Esophagus mucosa (tissue), 1 donor: ENCODE measurements around the gene BRF1. TPM values are rescaled to one million over a fixed set of nuclear protein-coding genes. Genes with fewer than 3 reads are reported as not detected.
"Not testable (repeated sequence)": the region's sequence is repeated elsewhere in the genome, so short reads cannot be mapped to it uniquely, and the experiment has no call there.

ENCODE experiments used
- ATAC-seq: fragments of 200-7000 bp; cut with Tn5 transposase; one replicate; pipeline ENCODE4 v1.9.1; 2020
- total RNA-seq: library from RNA; stranded (reverse); gene quantifications from one replicate; pipeline ENCODE4 v1.2.4, GENCODE V29; 2023
- donor health status: DM: yes; HTN: yes; CAD: no.

BRF1 gene, protein sequence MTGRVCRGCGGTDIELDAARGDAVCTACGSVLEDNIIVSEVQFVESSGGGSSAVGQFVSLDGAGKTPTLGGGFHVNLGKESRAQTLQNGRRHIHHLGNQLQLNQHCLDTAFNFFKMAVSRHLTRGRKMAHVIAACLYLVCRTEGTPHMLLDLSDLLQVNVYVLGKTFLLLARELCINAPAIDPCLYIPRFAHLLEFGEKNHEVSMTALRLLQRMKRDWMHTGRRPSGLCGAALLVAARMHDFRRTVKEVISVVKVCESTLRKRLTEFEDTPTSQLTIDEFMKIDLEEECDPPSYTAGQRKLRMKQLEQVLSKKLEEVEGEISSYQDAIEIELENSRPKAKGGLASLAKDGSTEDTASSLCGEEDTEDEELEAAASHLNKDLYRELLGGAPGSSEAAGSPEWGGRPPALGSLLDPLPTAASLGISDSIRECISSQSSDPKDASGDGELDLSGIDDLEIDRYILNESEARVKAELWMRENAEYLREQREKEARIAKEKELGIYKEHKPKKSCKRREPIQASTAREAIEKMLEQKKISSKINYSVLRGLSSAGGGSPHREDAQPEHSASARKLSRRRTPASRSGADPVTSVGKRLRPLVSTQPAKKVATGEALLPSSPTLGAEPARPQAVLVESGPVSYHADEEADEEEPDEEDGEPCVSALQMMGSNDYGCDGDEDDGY
- total RNA-seq, result 11.7 TPM

DNA sequence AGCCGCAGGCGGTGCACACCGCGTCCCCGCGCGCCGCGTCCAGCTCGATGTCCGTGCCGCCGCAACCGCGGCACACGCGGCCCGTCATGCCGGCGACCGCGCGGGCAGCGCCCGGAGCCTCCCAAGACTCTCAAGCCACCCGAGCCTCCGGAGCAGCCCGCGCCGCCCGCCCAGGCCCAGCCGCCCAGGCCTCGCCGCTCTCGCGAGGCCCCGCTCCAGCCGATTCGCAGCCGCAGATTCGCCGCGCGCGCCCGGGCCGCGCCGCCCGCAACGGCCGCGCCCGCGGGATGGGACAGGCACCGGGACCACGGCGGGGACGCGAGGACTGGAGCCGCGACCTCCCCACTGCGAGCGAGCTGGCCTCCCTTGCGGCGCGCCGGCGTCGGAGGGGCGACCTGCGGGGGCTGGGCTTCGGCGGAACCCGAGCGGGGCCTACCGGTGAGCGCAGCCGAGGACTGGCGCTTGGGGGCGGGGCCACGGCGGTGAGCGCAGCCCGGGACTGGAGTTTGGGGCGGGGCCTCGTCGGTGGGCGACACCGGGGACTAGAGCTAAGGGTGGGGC is at the start of gene BRF1:
Gene BRF1, minus strand, starts transcription at position 460 of the 561 bp plus-strand sequence. Its CDS starts 372 bp downstream, at position 88.
- peak; percentile 91 for ATAC-seq

DNA sequence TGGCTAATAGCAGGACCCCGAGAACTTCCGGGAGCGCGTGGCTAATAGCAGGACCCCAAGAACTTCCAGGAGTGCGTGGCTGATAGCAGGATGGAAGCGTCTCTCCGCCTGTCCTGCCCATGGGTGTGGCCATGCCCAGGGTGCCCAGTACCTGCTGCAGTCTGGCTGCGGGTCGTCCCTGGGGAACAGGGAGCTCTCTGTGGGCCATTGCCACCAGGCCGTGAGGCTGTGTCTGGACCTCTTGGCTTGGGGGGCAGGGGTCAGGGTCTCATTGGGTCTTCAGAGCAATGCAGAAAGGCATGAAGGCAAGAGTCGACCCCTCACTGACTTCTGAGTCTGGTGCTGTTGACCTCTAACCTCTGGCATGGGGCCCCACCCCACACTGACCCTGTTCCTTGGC is 49.2 kb upstream of the BRF1 start:
- no peak for ATAC-seq

DNA sequence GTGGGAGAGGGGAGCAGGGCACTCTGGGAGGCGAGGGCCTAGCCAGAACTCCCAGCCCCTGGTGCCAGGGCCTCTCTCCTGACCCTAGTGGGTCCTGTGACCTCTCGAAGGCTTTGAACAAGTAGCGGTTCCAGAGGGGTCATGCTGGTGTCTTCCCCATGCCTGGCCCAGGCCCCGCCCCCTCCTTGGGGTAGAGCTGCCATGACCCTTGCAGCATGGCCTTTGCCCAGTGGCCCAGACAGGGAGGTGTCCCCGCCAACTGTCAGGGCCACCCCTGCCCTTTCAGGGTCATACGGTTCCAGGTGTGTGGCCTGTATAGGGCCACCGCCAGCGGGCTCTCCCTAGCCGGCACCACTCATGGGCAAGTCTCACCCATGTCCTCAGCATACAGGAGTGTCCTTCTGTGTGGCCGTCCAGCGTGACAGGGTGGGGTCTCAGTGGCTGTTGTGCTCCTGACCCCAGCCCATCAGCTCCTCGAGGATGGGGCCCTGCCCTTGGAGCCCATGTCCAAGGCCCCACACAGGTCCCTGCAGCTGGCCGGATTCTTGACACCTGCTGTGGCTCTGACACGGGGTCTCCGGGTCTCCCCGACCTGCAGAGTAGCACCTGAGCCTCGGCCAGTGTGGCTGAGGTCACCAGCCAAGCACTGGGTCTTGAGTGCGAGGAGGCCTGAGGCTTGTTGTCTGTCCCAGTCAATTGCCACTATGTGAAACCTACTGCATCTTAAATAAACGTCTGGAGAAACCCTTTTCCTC is 48.3 kb upstream of the BRF1 start:
- ATAC-seq, result no peak

DNA sequence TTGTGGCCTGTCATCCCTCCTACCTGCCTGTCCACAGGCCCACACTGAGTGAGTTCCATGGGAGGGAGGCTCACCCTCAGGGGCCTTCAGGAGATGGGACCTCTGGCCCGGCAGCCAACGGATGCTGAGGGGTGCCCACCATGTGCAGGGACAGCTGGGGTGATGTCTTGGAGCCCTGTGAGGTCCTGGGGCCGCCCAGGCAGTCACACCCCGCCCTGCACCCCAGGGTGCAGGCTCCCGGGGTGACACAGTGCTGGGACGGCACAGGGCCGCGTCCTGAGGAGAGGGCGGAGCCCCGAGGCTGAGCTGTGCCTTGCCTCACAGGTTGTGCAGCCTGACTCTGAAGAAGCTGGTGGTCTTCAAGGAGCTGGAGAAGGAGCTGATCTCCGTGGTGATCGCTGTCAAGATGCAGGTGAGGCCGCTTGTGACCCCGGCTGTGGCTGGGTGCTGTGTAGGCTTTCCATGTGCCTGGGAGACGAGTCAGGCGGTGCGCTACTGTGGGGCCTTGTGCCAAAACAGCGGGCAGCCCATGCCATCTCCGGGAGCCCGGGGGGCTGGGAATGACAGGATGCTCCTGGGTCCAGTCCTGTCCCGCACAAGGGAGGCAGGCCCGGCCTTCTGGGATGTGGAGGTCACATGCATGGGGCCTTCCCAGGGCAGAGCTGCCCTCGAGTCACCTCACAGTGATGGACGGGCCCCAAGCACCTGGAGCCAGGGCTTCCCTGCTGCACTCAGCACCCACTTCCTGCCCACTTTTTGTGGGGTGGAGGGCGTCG is 47.6 kb upstream of the BRF1 start:
- ATAC-seq, result peak; percentile 64

DNA sequence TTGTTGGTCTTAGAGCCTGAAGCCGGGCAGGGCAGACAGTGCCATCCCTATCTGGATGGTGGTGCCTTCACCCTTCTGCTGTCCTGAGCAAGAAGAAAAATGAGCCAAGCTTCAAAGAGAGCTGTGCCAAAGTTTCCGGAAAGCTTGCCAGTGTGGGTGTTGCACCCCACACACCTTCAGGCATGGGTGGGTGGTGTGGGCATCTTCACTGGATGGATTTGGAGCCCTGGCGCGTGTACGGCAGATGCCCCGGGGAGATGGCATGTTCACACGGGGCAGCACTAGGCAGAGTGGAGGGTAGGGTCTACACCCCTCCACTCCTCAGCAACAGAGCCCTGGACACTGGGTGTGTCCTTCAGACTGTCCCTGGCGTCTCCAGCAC is 46.8 kb upstream of the BRF1 start:
- ATAC-seq, result no peak

DNA sequence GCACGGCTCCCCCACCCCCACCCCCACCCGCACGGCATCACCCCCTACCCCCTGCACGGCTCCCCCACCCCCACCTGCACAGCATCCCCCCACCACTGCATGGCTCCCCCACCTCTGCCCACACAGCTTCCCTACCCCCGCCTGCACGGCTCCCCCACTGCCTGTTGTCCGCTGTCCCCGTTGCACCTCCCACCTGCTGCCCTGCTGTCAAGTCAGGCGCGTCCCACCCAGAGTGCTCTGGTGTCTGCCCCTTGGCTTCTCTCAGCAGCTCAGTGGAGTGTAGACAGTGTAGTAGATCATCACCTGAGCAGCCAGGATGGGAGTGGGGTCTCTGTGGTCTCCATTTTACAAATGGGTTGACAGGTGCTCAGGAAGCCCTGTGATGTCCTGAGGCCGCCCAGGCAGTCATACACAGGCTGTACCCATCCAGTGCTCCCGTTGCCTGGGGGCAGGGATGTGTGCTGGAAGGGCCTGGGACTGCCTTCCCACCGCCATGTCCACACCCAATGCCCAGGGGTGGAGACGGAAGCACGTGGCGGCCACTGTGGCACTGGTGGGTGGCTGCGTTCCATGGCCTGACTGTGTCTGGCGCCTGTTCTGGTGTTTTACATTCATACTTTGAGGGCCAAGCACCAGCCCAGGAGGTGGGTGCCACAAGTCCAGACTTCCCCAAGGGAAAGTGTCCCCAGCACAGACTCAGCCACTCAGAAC is 46.2 kb upstream of the BRF1 start:
- no peak for ATAC-seq

DNA sequence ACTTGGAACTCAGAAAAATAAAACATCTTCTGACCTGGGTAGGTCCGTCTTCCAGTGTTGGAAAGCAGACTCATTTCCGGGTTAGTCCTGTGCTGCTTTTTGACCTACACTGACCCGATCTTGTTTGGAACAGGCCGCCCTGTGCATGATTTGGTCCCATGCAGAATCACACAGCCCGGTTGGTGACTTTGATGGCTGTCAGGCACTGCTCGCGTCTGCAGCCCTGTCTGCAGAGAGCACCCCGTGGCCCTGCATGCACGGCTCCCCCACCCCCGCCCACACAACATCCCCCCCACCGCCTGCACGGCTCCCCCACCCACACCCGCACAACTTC is 45.4 kb upstream of the BRF1 start:
- no peak for ATAC-seq

DNA sequence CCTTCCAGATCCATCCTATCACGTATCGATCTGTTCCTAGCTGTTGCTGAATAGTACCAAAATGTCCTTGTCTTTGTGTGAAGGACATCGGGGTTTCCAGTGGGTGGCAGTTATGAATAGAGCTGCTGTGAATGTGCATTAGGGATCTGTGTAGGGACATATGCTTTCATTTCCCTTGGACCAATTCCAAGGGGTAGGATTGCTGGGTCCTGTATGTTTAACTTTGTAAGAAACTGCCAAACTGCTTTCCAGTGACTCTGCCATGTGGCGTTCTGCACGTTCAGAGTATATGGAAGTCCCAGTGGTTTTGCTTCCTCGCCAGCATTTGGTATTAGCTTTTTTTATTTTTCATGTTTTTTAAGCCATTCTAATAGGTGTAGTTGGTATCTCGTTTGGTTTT is 42.4 kb upstream of the BRF1 start:
- no peak for ATAC-seq

DNA sequence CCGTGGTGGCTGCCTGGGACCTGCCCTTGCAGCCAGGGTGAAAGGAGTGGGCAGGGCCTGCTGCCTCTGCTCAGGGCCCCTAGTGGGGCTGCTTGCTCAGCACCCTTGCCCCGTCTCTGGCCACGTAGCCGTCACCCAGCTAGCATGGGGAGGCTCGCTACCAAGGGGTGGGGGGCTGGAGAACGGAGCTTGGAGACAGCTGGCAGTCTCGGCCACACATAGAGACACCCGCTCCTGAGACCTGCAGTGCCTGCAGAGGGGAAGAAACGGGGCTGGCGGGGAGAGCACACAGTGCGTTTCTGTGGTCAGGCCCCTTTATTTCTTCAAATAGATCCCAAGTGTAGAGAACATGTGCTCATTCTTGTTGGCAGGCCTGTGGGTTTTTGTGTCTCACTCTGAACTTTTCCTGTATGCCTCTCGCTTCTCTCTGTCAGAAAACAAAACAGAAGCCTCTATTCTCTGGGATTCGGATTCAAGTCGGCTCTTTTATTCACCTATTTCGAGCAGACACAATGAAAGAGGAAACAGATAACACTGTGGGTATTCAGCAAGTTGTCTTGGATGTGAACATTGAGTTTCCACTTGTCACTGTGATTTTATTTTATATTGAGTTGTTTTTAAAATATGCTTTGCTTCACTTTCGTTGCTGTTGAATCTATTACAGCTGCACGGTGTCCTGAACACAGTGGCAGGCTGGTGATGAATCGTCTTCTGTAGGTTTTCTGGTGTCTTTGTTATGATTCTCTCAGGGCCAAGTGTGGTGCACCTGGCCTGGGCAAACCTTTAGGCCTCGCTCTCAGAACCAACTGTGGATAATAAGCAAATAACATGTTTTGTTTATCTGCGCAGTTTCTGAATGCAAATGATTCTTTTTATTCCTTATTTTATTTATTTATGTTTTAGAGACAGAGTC is 40.3 kb upstream of the BRF1 start:
- ATAC-seq, result peak; percentile 6

DNA sequence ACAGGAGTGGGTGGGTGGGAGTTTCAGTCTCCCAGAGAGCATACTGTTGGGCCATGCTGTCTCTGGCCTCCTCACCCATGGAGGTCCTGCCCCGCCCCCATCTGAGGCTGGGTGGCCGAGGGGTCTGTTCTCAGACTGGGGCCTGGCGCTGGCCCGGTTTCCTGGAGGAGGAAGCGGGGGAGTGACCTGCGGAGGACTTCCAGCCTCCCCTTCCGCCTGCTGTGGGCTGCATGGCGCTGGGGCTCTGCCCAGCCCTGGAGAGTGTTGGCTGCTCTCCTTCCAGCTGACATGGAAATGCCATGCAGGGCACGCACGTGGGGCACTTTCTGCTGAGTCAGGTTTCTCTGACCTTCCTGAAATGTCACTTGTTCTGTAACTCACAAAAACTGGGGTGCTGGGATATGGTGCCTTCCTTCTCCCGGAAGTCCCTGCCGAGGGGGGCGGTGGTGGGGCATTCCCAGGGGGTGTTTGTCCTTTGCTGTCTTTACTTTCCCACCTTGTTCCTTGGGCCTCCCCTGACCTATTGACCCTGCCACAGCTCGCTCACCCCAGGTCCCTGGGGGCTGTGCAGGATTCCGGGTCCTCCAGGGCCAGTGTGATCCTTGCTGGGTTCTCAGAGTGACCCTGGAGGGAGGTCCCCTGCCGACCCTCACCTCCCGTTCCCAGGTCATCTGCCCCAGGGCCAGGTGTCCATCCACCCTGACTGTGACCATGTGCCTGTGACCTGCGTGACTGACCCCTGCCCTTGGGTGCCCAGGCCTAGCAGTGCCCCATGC is 37.4 kb upstream of the BRF1 start:
- peak; percentile 22 for ATAC-seq

DNA sequence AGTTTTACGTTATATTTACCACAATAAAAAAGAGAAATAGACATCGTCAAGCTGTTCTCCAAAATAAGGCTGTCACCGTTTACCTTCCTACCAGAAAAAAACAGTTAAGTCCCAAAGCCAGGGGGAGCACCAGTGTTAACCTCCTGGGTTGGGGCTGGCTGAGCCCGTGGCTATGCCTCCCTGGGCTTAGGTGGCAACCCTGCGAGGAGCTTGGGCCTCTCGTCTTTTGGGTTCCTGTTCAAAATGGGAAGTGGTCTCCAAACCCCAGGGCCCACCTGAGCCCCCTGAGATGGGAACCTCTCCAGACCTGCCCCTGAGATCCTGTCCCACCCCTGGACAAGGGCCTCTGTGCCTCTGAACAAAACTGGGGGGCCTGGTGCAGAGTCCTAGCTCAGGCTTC is 36.6 kb upstream of the BRF1 start:
- no peak for ATAC-seq

DNA sequence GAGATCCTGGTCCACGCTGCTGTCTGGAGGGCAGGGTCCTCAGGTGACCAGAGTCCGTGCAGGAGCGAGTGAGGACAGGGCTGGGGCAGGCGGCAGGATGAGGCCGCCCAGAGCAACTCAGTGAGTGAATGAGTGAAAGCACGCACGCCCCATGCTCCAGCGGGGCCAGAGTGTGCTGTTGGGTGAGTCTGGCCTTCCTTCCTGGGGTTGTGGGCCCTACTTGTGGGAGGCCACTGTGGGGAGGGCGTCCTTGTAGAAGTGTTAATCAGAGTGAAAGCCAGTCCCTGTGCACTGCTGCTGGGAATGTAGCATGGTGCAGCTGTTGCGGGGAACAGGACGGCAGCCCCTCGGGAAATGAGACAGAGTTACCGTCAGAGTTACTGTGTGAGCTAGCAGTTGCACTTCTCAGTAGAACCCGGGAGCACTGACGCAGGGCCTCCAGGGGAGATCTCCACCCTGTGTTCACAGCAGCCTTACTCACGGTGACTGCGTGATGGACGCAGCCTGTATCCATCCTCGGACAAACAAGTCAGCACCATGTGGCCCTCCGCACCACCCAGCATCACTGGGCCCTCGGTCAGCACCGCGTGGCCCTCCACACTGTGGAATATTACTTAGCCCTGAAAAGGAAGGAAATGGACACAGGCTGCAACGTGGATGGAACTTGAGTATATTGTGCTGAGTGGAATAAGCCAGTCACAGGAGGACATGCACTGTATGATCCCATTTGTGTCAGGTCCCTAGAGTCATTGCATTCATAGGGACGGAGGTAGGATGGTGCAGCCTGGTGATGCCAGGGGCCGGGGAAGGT is 35.9 kb upstream of the BRF1 start:
- no peak for ATAC-seq

DNA sequence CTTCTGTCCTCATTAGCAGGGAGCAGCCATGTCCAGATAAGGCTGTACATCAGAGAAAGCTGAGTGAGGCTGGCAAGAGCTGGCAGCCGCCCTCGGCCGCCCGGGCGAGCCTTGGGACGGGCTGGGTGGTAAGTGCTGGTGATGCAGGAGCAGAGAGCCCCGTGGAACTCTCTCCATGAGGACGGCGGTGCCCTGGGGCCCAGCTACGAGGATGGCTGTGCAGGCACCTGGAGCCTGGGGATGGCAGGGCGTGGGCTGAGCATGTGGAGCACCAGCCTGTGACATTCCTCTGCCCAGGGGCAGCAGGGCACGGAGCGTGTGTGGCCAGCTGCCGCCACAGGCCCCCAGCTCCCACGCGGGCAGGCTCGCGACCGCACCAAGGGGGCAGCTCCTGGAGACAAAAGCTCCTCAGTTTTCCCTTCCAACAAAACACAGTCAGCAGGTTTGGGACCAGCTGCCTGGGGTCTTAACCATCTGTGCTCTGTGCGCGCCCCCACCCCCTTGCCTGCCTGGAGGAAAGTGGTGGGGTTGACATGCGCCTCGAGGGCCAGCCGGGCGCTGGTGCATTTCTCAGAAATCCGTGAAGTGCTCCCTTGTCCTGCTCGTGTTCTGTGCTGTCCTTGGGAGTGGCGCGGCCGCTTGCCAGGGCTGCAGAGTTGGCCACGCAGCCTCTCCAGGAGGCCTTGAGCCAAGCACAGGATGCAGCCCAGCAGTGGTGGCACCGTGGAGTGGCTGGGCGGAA is 35.1 kb upstream of the BRF1 start:
- ATAC-seq, result no peak

DNA sequence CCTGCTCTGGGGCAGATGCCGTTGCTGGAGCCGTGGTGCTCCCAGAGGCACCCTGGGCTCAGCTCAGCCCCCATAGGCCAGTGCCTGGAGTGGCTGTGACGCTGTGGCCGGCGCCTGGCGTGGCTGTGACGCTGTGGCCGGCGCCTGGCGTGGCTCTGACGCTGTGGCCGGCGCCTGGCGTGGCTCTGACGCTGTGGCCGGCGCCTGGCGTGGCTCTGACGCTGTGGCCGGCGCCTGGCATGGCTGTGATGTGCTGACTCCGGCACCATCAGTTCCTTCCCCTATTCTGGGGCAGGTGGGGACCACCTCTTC is 34.4 kb upstream of the BRF1 start:
- ATAC-seq, result not testable (repeated sequence)

DNA sequence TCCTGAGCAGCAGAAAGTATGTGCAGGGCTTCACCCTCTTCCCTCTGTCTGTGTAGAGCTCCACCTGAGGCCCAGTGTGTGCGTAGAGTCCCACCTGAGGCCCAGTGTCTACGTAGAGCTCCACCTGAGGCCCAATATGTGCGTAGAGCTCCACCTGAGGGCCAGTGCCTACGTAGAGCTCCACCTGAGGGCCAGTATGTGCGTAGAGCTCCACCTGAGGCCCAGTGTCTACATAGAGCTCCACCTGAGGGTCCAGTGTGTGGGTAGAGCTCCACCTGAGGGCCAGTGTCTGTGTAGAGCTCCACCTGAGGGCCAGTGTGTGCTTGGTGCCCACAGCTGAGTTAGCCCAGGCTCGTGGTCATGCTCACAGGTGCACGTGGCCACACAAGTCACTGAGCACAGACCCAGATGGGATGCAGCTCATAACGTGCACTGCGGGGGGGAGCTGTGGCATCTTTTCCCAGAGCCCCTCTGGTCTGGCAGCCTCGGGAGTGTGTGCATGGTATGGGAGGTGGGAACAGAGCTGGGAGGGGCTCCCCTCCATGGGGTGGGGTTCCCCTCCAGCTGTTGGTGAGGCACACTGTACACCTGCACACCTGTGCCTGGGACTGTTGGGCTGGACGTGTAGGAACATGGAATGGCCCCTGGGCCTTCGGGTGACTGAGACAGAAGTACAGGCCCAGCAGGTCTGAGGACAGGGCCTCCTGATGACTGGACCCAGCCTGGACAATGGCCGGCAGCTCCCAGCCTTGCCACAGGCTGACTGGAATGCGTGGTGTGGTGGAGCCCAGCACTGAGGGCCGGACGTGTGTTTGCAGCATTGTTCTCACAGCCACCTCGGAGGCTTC is 33.8 kb upstream of the BRF1 start:
- ATAC-seq, result peak; percentile 14

DNA sequence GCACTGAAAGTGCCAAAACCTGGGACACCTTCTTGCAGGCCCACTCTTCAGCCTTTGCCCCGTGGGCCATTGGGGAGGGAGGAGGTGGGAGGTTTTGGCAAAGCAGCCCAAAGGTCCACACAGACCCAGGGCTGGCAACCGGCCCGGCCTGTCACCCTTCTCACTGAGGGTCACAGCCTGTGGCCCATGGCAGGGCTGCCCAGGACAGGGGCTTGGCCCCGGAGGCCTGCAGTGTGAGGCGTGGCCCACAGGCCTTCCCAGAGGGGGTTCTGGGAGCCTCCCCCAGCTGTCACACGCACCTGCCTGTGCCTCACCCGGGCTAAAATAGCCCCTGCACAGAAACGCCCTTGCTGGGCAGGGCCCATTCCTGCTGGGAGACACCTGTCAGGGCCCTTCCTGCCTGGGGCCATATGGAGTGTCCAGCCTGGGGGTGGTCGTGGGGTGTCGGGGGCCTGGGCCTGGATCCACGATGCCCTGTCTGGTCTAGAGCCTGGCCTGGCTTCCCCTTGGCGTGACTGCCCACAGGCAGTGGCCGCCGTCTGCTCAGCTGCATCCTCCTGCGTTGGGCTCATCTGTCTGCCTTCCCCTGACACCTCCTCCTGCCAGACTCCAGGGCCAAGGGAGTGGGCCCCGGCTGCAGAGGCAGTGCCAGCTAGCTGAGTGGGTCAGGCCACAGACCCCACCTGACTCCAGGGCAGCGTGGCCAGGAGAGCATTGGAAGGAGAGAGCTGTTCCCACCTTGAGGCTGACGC is 33.0 kb upstream of the BRF1 start:
- no peak for ATAC-seq

DNA sequence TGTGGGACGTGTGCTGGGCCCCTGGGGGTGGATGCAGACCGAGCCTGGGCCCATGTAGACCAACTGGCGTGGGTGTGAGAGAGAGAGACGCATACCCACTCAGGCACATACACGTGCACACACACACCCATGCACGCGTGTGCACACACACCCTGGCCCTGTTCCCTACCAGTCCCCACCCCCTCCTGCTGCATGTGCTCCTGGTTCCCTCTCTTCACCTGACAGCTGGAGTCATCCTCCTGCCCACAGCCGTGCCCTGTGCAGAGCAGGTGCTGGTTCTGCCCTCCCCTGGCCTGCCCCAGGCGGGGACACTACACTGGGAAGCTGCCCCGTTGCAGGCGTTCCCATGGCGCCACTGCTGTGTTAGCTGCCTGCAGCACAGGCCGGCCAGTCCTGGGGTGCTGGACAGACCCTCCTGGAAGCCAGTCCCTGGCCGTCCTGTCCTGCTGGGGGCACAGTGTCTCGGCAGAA is 32.3 kb upstream of the BRF1 start:
- no peak for ATAC-seq
